C4-2B (cell line): ENCODE results near the gene GALNTL6.

Experiments used
- CTCF ChIP-seq: fragments of 450-650 bp; conservative IDR thresholded peaks from 2 replicates; pipeline ENCODE4 v1.5.1; 2017; ENCODE audit warnings: mild to moderate bottlenecking
- ZFX ChIP-seq: fragments of 450-650 bp; IDR thresholded peaks from 2 replicates; pipeline ENCODE4 v1.6.1; 2017

- TF ChIP-seq CTCF: no peak
- no peak for TF ChIP-seq ZFX
Measured at GRCh38 chr4:172630280-172630679, 817.1 kb downstream of the GALNTL6 start.
